GM12878 (cell line): Measurements from ENCODE around the gene ZMYND12. TPM values are rescaled to one million over a fixed set of nuclear protein-coding genes. Genes with fewer than 3 reads are reported as not detected.

ENCODE experiments used
- POLR2AphosphoS2 ChIP-seq: IDR thresholded peaks from 2 replicates; pipeline ENCODE4 v1.6.1; 2011; ENCODE audit warnings: low read depth, mild to moderate bottlenecking, low read length, improper control_type of control experiment, moderate library complexity
- SIN3A ChIP-seq: IDR thresholded peaks from 2 replicates; pipeline ENCODE4 v1.6.1; 2012; ENCODE audit warnings: low read depth, low read length, improper control_type of control experiment
- SUPT20H ChIP-seq: IDR thresholded peaks from 2 replicates; pipeline ENCODE4 v1.6.1; 2011; ENCODE audit warnings: low read depth, mild to moderate bottlenecking, low read length, moderate library complexity, borderline replicate concordance; ENCODE audit not compliant: control insufficient read depth
- WRNIP1 ChIP-seq: IDR thresholded peaks from 2 replicates; pipeline ENCODE4 v1.6.1; 2011; ENCODE audit warnings: low read depth, low read length, improper control_type of control experiment, borderline replicate concordance
- ZBTB4 ChIP-seq: fragments of 450-650 bp; formaldehyde crosslinking; IDR thresholded peaks from 2 replicates; pipeline ENCODE4 v1.4.0; 2022; ENCODE audit warnings: mild to moderate bottlenecking, moderate library complexity
- polyA plus RNA-seq, 11 experiments: library from polyadenylated mRNA; depleted of rRNA in 4 of 11; unstranded in 6 of 11; stranded (reverse) in 5 of 11; fragments of >200 nt; fragmentation: Nextera tagmentation in 4 of 11; fragmentation: Illumina TruSeq in 1 of 11; extraction: Ambion mirVana in 4 of 11; extraction: Trizol in 1 of 11; gene quantifications; 1 replicate in 1 of 11; 2 replicates in 10 of 11; pipeline versions ENCODE4 v1.2.1 to v1.2.3, GENCODE V29; 2011 to 2016; ENCODE audit warnings: inconsistent platforms in 2 of 11, missing spikeins in 2 of 11, low read depth in 1 of 11
- total RNA-seq, 4 experiments: library from RNA; depleted of rRNA in 3 of 4; stranded (reverse); fragments of >200 nt in 3 of 4; fragmentation: Illumina TruSeq in 1 of 4; extraction: Trizol in 1 of 4; gene quantifications; 2 replicates each; pipeline versions ENCODE4 v1.2.1 to v1.2.3, GENCODE V29; 2013 to 2021
- TF ChIP-seq, protein P1 (sequence below): fragments of 450-650 bp; IDR thresholded peaks from 2 replicates; pipeline ENCODE4 v1.6.1; 2017; ENCODE audit warnings: antibody characterized with exemption, mild to moderate bottlenecking, moderate library complexity

ZMYND12 gene
- total and polyA plus RNA-seq, 10 of the 15 experiments (the other 5 are each of a cell fraction or from before 2014, with no cell fraction given): 0.26 to 1.4 (median 0.67) TPM

GRCh38 chr1:42385283-42385682 lies 70.5 kb downstream of the ZMYND12 start (continued):
- no peak for TF ChIP-seq ZBTB4
- TF ChIP-seq, protein P1, sequence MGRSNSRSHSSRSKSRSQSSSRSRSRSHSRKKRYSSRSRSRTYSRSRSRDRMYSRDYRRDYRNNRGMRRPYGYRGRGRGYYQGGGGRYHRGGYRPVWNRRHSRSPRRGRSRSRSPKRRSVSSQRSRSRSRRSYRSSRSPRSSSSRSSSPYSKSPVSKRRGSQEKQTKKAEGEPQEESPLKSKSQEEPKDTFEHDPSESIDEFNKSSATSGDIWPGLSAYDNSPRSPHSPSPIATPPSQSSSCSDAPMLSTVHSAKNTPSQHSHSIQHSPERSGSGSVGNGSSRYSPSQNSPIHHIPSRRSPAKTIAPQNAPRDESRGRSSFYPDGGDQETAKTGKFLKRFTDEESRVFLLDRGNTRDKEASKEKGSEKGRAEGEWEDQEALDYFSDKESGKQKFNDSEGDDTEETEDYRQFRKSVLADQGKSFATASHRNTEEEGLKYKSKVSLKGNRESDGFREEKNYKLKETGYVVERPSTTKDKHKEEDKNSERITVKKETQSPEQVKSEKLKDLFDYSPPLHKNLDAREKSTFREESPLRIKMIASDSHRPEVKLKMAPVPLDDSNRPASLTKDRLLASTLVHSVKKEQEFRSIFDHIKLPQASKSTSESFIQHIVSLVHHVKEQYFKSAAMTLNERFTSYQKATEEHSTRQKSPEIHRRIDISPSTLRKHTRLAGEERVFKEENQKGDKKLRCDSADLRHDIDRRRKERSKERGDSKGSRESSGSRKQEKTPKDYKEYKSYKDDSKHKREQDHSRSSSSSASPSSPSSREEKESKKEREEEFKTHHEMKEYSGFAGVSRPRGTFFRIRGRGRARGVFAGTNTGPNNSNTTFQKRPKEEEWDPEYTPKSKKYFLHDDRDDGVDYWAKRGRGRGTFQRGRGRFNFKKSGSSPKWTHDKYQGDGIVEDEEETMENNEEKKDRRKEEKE: no peak
- no peak for TF ChIP-seq SUPT20H
- no peak for TF ChIP-seq WRNIP1
- no peak for TF ChIP-seq POLR2AphosphoS2
- no peak for TF ChIP-seq SIN3A
